GM19351 (cell line): ENCODE measurements around the gene IQSEC1.

Source experiments
- ATAC-seq: cut with Tn5 transposase; IDR thresholded peaks from one replicate; pipeline ENCODE4 v1.9.1; 2021; ENCODE audit warnings: mild to moderate bottlenecking, moderate library complexity; ENCODE audit not compliant: unreplicated experiment

Gene IQSEC1

DNA sequence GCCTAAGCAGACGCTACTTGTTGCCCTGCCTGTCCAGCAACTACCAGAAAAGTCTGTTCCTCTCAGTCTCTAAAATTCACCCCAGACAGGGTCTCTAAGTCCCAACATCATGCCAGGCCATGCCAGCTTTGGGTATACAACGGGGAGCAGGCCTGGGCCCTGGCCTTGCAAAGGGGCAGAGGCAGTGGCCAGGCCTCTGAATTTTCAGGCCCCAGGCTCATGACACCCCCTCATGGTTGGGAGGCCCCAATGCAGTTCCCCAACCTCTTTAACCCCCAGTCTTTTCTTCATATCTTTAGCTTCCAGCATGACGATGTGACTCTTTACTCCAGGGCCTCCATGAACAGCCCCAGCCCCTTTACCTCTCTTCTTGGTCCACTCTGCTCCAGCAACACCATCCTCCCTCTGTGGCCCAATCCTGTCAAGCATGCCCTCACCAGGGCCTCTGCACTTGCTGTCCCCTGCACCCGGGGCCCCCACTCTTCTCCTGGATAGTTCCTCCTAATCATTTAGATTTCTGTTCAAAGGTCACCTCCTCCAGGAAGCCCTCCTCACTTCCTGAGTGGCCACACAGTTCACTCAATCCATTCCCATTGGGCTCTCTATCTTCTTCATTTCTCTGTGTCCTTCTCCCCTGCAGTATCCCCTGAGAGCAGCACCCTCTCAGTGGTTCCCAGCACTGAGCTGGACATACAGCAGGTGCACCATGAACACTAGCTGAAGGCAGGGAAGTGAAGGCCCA is 4.8 kb downstream of the IQSEC1 start:
- ATAC-seq, result no peak

DNA sequence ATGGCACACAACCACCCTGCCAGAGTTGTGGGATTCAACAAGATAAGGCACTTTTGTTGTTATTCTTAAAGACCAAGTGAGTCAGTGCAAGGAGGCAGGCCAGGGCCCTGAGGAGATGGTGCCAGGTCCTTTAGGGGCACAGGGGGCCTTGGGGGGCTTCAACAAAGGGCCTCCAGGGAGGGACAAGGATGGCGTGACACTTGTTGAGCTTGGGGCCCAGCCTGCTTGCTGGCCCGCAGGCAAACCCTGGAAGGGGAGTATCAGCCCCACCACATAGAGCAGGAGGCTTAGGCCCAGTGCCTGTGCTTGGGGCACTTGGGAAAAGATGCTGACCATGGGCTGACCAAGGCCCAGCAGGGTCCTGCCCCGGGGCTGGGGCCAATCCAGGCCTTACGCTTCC is 5.5 kb downstream of the IQSEC1 start:
- ATAC-seq, result no peak

DNA sequence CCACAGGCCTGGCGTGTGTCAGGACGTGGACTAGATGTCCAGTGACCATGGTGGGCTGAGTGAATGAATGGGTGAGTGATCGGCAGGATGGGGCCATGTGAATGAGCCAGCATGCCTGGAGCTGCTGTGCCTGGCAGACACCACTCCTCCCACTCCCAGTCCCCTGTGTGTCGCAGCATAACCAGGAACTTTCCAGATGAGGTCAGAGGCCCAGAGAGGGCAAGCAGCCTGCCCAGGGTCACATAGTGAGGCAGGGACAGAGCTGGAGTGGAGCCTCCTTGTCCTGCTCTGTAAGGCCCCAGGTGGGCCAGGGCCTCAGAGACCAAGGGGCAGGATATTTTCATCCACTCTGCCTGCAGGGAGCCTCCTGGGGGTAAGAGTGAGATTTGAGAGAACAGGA is 6.4 kb downstream of the IQSEC1 start:
- no peak for ATAC-seq

DNA sequence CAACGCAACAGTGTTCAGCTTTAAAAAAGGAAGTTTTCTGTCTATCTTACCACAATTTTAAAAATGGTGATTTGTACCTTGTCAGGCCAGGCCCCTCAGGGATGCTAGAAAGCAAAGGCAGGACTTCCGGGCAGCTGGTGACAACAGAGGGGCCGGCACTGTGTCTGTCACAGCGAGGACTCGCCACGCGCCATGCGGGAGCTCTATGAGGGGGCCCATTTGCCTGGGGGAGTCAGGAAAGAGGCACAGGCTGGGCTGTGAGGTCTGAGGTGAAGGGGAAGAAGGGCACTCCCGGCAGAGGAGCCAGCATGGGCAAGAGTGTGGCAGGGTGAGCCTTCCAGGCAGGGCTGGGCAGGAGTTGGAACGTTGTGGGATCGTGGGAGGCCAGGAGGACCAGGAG is 7.0 kb downstream of the IQSEC1 start:
- no peak for ATAC-seq

DNA sequence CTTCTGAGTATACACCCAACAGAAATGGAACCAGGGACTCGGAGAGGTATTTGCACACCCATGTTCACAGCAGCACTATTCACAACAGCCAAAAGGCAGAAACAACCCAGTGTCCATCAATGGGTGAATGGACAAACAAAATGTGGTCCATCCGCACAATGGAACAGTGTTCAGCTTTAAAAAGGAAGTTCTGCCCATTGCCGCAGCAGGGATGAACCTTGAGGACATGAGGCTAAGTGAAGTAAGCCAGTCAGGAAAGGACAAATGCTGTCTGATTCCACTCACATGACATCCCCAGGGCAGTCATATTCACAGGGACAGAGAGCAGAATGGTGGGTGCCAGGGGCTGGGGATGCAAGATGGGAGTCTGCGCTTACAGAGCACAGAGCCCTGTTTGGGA is 7.5 kb downstream of the IQSEC1 start:
- ATAC-seq, result no peak

DNA sequence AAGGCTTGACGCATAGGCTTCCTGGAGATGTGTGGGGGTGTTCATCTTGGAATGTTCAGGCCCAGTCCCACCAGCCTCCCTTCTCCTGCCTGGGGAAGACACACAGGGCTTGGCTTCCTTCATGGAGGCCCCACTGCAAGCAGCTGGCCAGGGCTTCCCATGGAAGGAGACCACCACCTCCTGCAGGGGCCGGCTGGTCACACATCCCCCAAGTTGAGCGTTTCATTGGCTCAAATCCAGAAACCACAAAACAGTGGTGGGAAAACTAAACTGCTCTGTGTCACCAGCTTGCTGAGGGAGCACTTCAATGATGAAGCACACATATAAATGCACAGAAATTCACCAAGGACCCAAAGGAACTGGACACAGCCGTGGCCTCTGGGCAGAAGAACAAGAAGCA is 8.3 kb downstream of the IQSEC1 start:
- ATAC-seq, result no peak

DNA sequence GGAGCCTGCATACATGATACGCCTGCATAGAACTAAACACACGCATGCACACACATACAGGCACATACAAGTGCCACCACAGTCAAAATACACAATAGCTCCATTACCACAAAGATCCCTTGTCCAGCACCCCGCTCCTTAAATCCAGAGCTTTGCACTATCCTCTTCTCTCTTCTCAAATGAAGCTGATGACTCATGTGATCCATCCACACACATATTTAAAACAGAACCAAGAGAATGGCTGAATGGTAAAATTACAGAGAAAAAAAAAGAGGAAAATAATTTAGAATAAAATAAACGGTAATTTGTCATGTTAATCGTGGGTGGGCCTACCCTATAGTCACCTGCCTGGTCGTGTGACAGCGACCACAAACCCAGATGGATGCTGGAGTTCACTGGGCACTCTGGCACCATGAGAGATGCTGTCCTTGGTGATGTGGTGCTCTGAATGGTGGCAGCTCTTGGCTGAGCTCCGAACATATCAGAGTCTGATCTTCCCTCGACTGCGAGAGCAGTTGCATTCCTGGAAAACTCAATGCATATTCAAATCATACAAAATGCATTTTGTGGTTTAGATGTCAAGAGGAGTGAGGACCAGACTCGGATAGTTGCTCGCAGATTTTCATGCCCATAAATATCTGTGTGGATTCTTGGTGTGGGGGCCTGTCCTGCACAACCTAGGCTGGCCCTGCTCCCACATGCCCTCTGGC is 8.9 kb downstream of the IQSEC1 start:
- ATAC-seq, result no peak

DNA sequence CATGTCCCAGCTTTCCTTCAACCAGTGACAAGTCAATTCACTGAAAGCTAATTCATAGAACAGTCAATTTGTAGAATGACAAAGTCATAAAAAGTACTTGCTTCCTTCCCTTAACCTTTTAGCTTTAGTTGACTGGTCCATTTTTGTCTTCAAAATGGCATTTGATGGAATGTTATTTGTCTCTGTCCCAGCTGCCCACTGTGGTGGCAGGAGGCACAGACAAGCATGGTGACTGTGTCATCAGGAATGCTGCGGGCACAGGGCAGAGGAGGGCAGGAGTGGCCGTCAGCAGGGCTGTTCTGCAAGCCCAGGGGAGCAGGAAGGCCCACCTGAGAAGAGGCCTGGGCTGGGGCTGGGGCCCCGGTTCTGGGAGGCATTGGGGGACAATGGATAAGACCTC is 10.0 kb downstream of the IQSEC1 start:
- no peak for ATAC-seq

DNA sequence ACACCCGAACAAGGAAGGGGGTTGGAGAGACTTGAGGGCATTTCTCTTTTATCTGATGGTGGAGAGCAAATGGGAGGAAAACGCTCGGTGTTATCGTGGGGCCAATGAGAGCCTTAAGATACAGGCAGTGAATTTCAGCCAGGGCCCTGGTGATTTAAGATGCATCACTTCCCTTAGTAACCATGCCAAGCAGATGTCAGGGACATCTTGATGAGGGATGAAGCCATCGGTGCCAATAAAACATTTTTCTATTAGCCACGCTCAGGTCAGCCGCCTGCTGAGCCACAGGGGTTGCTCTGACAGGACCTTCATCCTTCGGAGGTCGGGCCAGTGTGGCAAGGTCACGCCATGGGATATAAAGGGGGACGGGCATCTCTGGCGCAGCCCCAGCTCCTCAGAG is 10.6 kb downstream of the IQSEC1 start:
- no peak for ATAC-seq

DNA sequence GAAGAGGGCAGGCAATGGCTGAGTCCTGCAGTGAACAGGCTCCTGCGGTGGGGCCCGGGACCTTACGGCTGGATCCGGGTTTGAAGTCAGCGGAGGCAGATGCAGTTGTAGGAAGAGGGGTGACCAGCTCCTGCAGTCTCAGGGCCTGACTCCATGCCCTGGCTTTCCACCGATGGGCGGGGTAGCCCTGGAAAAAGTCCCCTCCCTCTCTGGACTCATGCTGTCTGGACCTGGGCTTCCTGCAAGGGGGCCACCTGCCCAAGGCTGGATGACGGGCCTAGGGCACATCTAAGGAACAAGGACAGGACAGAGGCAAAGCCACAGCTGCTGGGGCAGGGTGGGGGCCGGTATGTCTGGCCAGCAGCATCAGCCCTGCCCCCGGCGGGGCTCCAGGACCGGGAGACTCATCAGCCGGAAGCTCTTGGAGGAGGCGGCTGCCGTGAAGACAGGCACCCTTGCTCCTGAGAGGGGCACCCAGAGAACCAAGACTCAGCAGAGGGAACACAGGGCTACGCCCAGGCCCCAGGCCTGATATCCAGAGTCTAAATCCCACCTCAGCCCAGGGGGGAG is 12.8 kb downstream of the IQSEC1 start:
- no peak for ATAC-seq

DNA sequence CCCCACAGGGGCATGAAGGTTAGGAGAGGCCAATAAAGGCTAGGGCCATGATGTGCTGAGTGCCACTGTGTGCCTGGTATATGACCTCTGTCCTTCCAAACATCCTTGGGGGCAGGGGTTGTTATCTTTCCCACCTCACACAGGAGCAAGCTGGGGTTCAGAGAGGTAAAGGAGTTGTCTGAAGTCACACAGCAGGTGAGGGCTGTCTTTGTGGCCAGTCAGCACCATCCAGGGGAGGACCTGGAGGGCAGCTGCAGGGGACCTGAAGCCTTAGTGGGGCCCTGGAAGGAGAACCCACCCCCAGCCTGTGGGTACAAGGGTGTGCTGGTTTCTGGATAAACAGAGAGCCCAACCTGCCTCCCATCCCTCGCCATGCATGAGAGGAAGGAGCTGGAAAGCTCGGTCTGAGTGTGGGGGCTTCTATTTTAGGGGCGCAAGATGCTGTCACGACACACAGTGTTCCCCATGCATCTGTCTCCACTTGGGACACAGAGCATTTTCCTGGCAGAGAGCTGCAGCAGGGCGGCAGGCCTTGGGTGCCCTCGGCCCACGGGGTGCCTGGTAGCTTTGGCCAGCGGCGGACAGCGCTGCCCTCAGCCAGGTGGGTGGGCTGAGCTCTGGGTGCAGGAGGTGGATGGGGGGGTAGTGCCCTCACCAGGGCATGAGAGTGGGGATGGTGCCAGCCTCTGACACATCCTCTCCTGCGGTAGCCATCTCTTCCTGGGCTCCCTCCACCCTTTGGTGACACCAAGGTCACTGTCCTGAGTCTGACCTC is 14.7 kb downstream of the IQSEC1 start:
- no peak for ATAC-seq

DNA sequence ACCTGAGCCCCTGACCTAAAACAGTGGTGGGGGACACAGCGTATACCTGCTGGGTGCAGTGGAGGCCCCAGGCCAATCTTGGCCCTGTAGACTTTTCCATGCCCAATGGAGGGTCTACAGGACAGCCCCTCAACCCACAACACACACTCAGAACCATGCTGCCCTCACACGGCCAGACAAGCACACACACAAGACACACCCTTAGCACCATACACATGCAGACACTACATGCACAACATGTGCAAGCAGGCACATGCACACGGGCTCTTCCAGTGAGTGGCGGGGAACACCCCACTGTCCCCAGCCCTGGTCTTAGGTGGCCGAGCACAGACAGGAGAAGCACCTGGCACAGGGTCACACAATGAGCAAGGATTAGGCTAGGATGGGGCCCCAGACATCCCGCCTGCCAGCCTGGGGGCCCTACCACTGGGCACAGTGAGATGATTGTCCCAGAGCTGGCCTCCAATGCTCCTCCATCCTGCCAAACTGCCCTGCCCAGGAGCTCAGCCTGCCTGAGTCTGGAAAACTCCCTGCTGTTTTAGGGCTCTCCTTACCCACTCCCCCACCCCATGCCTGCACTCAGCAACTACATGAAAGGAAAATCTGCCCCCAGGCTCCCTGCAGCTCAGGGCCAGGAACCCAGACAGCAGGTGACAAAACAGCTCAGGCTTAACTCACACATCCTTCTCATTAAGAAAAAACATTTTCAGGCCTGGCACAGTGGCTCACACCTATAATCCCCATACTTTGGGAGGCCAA is 15.8 kb downstream of the IQSEC1 start:
- no peak for ATAC-seq

DNA sequence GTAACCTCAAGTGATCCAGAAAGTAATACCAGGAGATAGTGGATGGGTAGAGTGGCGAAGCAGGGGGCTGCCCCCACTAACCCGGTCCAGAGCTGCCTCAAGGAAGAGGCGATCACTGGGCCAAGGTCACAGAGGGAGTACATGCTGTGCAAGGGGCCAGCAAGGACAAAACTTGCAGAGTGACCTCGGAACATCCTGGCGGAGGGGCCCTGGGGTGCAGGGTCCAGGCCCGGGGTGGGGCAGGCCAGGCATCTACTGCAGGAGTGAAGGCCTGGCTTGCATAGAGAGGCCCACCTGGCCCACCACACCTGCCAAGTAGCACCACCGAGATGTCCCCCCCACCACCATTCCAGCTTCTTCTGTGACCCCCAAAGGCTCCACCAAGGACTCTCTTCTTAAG is 17.6 kb downstream of the IQSEC1 start:
- ATAC-seq, result no peak

DNA sequence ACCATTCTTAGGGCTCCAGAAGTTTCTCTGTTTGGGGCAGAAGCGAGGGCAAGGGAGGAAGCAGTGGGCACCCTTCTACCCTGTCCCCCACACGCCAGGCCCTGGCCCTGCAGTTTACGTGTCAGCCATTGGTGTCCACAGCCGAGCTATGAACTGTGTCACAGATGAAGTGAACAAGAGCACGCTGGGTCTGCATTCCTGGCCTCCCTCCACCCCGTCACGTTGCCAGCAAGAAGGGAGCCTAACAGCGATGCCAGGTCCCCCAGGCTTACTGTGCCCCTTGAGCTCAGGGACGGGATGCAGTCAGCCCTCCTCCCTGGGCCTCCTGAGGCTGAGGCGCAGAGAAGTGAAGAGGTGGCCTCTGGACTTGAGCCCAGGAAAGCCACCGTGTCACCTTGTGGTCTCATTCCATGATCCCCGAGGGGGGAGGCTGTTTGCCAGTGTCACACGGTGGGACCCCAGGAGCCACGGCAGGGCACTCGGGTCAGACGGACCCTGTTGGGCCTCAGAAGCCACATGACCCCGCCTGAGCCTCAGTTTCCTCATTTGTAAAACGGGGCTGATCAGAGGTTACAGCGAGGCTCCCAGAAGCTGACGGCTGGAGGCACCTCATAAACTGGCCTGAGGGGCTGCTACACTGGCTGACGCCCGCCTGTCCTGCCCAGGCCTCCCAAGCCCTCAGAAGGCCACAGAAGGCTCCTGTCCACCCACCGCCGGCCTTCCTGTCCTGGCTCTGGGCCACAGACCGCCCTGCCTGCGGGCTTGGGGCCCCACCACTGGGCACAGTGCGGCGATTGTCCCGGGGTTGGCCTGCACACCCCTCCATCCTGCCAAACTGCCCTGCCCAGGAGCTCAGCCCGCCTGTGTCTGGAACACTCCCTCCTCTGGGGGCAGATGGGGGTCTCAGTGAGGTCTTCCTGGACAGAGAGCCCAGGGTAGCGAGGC is 18.6 kb downstream of the IQSEC1 start:
- no peak for ATAC-seq

DNA sequence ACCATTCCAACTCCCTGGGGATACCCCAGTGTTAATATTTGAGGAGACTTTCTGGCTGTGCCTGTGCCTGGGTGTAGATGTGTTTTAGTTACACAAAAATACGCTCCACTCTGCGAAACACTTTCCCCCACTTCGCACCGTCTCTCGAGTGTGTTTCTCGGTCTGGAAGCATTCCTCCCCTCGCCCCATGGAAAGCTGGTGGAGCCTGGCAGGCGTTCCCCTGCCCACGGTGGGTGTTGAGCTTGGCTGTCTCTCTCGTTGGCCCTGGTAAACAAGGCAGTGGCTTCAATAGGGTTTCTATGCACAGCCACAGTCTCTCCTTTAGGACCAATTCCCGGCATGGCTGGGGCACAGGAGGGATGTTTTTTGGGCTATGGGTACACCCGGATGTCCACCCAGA is 19.3 kb downstream of the IQSEC1 start:
- ATAC-seq, result no peak

DNA sequence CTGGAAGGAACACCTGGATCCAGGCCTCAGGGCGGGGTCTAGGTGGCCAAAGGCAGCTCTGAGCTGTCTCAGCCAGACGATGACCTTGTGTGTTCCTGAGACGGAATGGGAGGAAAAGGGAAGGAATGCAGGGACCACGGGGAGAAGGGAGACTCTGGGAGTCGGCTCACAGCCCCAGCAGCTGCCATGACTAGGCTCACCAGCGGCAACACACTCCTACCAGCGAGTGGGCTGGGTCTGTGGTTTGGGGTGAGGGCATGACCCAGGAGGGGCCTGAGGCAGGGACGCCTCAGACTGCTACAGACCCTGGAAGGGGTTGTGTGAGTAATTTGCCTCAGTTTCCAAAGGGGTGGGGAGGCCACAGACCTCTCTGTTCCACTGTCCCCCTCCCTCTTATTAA is 19.8 kb downstream of the IQSEC1 start:
- no peak for ATAC-seq

DNA sequence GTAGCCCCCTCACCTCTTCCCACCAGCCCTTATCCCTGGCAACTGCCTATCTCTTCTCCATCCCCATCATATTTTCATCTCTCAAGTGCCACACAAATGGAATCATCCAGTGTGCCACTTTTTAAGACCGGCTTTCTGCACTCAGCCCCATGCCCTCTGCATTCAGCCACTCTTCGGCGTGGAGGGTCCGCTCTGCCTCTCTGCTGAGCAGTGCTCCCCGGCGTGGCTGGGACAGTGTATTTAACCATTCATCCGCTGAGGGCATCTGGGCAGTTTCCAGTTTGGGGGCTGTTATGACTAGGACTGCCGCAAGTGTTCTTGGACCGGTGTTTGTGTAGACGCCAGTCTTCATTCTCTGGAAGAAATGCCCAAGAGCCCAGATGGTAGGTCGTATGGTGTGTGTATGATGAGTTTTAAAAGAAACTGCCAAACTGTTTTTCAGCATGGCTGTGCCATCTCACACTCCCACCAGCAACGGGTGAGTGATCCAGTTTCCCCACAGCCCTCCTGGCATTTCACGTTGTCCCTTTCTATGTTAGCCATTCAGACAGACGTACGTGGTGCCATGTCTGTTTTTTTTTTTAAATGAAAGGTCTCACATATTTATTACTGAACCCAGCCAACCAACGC is 20.9 kb downstream of the IQSEC1 start:
- no peak for ATAC-seq

DNA sequence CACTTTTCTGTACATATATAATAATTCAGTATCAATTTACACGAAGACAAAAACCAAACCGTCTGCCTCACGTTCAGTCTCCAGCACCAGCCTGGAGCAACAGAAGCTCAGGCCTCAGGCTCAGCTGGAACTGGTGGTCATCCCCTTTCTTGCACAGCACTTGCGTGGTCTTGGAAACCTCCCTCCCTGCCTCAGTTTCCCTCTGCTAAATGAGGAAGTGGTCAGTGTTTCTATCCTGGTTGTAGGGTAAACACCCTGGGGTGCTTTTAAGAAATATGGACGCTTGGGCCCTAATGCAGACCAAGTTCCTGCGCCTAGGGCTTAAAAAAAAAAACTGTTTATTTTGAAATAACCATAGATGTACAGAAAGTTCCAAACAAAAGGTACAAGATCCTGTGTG is 21.6 kb downstream of the IQSEC1 start:
- ATAC-seq, result no peak

DNA sequence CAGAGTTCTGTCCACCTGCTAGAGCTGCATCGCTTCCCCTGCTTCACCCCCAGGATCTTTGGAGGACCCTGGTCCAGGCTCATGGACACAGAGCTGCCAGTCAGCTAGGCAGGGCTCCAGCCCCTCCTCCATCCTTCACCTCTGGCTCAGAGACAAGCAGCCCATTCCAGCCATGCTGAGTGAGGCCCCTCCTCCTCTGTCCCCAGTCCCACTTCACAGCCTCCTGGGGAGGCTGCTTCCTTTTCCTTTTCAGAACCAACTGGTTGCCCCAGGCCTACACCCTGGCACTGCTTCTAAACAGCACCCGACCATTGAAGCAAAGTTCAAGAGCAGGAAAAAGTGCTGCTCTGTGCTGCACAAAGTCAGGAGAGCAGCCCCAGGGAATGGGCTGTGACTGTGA is 22.2 kb downstream of the IQSEC1 start:
- ATAC-seq, result no peak
